Head of caudate nucleus (tissue), 42 donors: Measurements from ENCODE around the gene DENND11.

Experiments
- DNase-seq, 42 donors: peaks; one replicate each; pipeline versions ENCODE4 v3.0.0 to v3.0.0-alpha.2; 2020 to 2021; ENCODE audit warnings: mixed read lengths in 7 of 42
- intact Hi-C: fragments of 100-400 bp; cut with DNase I; formaldehyde crosslinking; loops from one replicate; pipeline ENCODE4 v1.15.0; 2022

The DENND11 gene

GRCh38 chr7:141663081-141663849 is 38.7 kb downstream of the DENND11 start:
- intact Hi-C loops = no loop called here
- DNase-seq = no peak

GRCh38 chr7:141660259-141660658 is 41.7 kb downstream of the DENND11 start:
- intact Hi-C loops = no loop called here
- DNase-seq = peak in 13 of 42 donors; percentile 37 to 62 (median 45)

GRCh38 chr7:141659501-141659900 is 42.5 kb downstream of the DENND11 start:
- DNase-seq = no peak
- intact Hi-C loops = loop anchor here (5.0 kb wide), 1 partner anchor 128 kb away; no protein-coding TSS in a partner anchor

GRCh38 chr7:141654551-141654950 is 47.4 kb downstream of the DENND11 start:
- intact Hi-C loops = no loop called here
- peak; percentile 32 to 91 (median 79) for DNase-seq

GRCh38 chr7:141652691-141653090 is 49.3 kb downstream of the DENND11 start:
- peak in 1 of 42 donors; percentile 8 for DNase-seq
- intact Hi-C loops = loop anchor here (2.0 kb wide), 1 partner anchor 86 kb away; the partner anchor contains the start of gene SSBP1
